OCI-LY7 (cell line): ENCODE measurements around the gene ZSWIM3. TPM values are rescaled to one million over a fixed set of nuclear protein-coding genes. Genes with fewer than 3 reads are reported as not detected.

Source experiments
- BruUV-seq: library from RNA; stranded (reverse); fragments of 400-500 nt; replicated peaks from 2 replicates; lab custom pipeline; 2021; lab: Mats Ljungman, UMichigan
- CTCF ChIA-PET: fragments of 300-600 bp; sonication (Branson Sonifier 250); formaldehyde crosslinking; loops from one replicate; lab custom pipeline; 2022; ENCODE audit warnings: antibody characterized with exemption; ENCODE audit not compliant: unreplicated experiment; lab: Charles Lee
- POLR2A ChIA-PET: fragments of 300-600 bp; sonication (Branson Sonifier 250); formaldehyde crosslinking; loops from one replicate; lab custom pipeline; 2022; ENCODE audit warnings: antibody characterized with exemption; lab: Charles Lee
- DNase-seq: peaks from one replicate; pipeline ENCODE4 v3.0.0-alpha.2; 2015; ENCODE audit warnings: low spot score
- H2AFZ ChIP-seq: fragments of 200-600 bp; sonication (generic), shearing (Covaris generic); 2 replicates; pipeline ENCODE4 v1.6.1; 2014; ENCODE audit warnings: mild to moderate bottlenecking, antibody characterized with exemption, low read length, moderate library complexity
- H3K27ac ChIP-seq: fragments of 200-600 bp; sonication (generic); 2 replicates; pipeline ENCODE4 v1.5.1; 2014; ENCODE audit warnings: mixed run types, low read depth, mild to moderate bottlenecking, moderate library complexity, low read length, inconsistent platforms; ENCODE audit not compliant: poor library complexity, severe bottlenecking
- H3K36me3 ChIP-seq: fragments of 200-600 bp; sonication (generic); 2 replicates; pipeline ENCODE4 v1.6.1; 2014; ENCODE audit warnings: mild to moderate bottlenecking, antibody characterized with exemption, low read length, moderate library complexity, mixed read lengths; ENCODE audit not compliant: insufficient read depth
- H3K4me1 ChIP-seq: fragments of 200-600 bp; sonication (generic); 2 replicates; pipeline ENCODE4 v1.5.1; 2014; ENCODE audit warnings: mild to moderate bottlenecking, low read length; ENCODE audit not compliant: insufficient read depth, poor library complexity, severe bottlenecking
- H3K4me2 ChIP-seq: fragments of 200-600 bp; sonication (generic); 2 replicates; pipeline ENCODE4 v1.6.1; 2014; ENCODE audit warnings: mild to moderate bottlenecking, low read length
- H3K4me3 ChIP-seq: fragments of 200-600 bp; sonication (generic); 2 replicates; pipeline ENCODE4 v1.5.1; 2014; ENCODE audit warnings: mild to moderate bottlenecking, low read depth, low read length; ENCODE audit not compliant: poor library complexity, severe bottlenecking
- H3K79me2 ChIP-seq: fragments of 200-600 bp; sonication (generic); 2 replicates; pipeline ENCODE4 v1.6.1; 2016; ENCODE audit warnings: low read depth, mild to moderate bottlenecking, low read length, moderate library complexity, mixed read lengths; ENCODE audit not compliant: insufficient read depth
- H3K9me2 ChIP-seq: fragments of 200-600 bp; sonication (generic); 2 replicates; pipeline ENCODE4 v1.6.1; 2016; ENCODE audit warnings: mild to moderate bottlenecking, low read length, mixed read lengths; ENCODE audit not compliant: insufficient read depth
- H3K9me3 ChIP-seq: fragments of 200-600 bp; sonication (generic); 2 replicates; pipeline ENCODE4 v1.6.1; 2014; ENCODE audit warnings: mild to moderate bottlenecking, mixed run types, low read length, mixed read lengths
- H4K20me1 ChIP-seq: fragments of 200-600 bp; sonication (generic); 2 replicates; pipeline ENCODE4 v1.6.1; 2014; ENCODE audit warnings: mild to moderate bottlenecking, antibody characterized with exemption, low read length, moderate library complexity, mixed read lengths; ENCODE audit not compliant: insufficient read depth
- CTCF ChIP-seq: fragments of 200-600 bp; sonication (generic); conservative IDR thresholded peaks from 2 replicates; pipeline ENCODE4 v1.5.1; 2014; ENCODE audit warnings: mild to moderate bottlenecking, antibody characterized with exemption, low read length, moderate library complexity, mixed read lengths
- EZH2phosphoT487 ChIP-seq: fragments of 200-600 bp; sonication (generic); IDR thresholded peaks from 2 replicates; pipeline ENCODE4 v1.6.1; 2018; ENCODE audit warnings: low read depth, borderline replicate concordance, mild to moderate bottlenecking, mixed run types, antibody characterized with exemption, low read length, moderate library complexity, mixed read lengths
- intact Hi-C: fragments of 100-400 bp; cut with micrococcal nuclease; formaldehyde crosslinking; loops from one replicate; pipeline ENCODE4 v1.10.0; 2022; ENCODE audit not compliant: unreplicated experiment
- total RNA-seq, 2 experiments: library from RNA; depleted of rRNA in 1 of 2; stranded (reverse); fragments of >200 nt in 1 of 2; shearing (Covaris generic) in 1 of 2; gene quantifications; 2 replicates each; pipeline ENCODE4 v1.2.3, GENCODE V29; 2014 to 2022

The ZSWIM3 gene
- total RNA-seq, 2 experiments from 2014 or later, result 5.7 to 6.0 TPM

GRCh38 chr20:45823949-45824835 lies 33.2 kb upstream of the ZSWIM3 start:
- peak; percentile 59 for DNase-seq
- no peak overlapping the region for H3K4me2 ChIP-seq
- BruUV-seq, result no TSS peak
- intact Hi-C loops, result loop anchor here (1.0 kb wide), 1 partner anchor 139 kb away; no protein-coding TSS in a partner anchor
- no peak overlapping the region for H2AFZ ChIP-seq
- H3K27ac ChIP-seq, result no peak overlapping the region
- ChIA-PET CTCF (no interaction called here), POLR2A (interaction anchor here (0.6 kb wide), 1 partner anchor 28 kb away, joined by 3 read pairs; no protein-coding TSS in a partner anchor)
- no peaks in the 10 kb centered on the region for H3K79me2 ChIP-seq
- no peaks in the 10 kb centered on the region for H4K20me1 ChIP-seq
- H3K4me3 ChIP-seq, result no peak overlapping the region
- TF ChIP-seq CTCF (peak; percentile 64), EZH2phosphoT487 (no peak)
- H3K36me3 ChIP-seq, result no peaks in the 10 kb centered on the region
- H3K9me2 ChIP-seq, result no peaks in the 10 kb centered on the region
- no peaks in the 10 kb centered on the region for H3K4me1 ChIP-seq
- H3K9me3 ChIP-seq, result no peaks in the 10 kb centered on the region

- H3K27ac ChIP-seq, result no peak overlapping the region
- no TSS peak for BruUV-seq
- no peaks in the 10 kb centered on the region for H3K4me1 ChIP-seq
- no peaks in the 10 kb centered on the region for H3K9me3 ChIP-seq
- intact Hi-C loops, result no loop called here
- H2AFZ ChIP-seq, result no peak overlapping the region
- TF ChIP-seq CTCF (no peak), EZH2phosphoT487 (no peak)
- H4K20me1 ChIP-seq, result no peaks in the 10 kb centered on the region
- H3K4me2 ChIP-seq, result no peak overlapping the region
- H3K79me2 ChIP-seq, result no peaks in the 10 kb centered on the region
- no peaks in the 10 kb centered on the region for H3K36me3 ChIP-seq
- CTCF ChIA-PET, result interaction anchor here (0.5 to 0.6 kb wide), 2 partner anchors 14 to 1184 kb away, joined by 3 to 4 read pairs; no protein-coding TSS in a partner anchor
- no peaks in the 10 kb centered on the region for H3K9me2 ChIP-seq
- H3K4me3 ChIP-seq, result no peak overlapping the region
- POLR2A ChIA-PET, result no interaction called here
- DNase-seq, result no peak
Measured at GRCh38 chr20:45826381-45827019, 30.9 kb upstream of the ZSWIM3 start.
